NCI-H226 (cell line): ENCODE measurements around the gene ZBTB16.
"Not testable (repeated sequence)": the region's sequence is repeated elsewhere in the genome, so short reads cannot be mapped to it uniquely, and the experiment has no call there.

Source experiments
- DNase-seq: peaks from one replicate; pipeline ENCODE4 v3.0.0-alpha.2; 2015

ZBTB16 gene

DNA sequence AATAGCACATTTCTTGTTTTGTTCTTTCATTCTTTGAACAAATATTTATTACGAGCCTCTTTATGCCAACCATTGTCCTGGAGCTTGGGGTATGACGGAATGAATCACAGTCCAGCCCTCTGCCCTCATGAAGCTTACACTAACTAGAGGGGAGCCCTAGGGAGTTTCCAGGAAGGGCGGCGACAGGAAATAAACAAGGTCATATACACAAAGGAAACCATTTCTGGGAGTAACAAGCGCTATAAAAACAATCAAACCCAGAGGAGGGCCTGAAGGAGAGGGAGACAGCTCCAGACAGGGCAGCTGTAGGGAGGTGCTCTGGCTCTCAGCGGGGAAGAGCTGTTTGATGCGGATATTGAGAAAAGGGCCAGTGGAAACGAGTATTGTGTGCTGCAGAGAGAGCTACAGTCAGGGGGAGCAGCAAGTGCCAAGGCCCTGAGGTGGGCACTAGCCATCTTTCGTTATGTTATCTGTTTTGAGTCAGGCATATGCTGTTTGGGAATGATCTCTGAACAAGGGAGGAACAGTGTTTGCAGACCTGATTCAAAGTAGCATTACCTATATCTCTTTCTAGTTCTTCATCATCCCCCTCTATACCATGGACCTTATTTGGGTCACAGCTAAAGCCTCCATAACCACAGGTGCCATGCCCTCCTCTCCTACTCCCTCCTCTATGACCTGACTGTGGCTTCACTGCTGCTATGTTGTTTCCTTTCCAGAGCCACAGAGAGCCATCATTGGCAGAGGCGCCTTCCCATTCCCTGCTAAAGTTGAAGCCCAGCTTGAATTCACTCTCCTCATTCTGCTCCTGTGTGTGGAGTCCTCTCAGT is 15.3 kb upstream of the ZBTB16 start:
- no peak for DNase-seq

DNA sequence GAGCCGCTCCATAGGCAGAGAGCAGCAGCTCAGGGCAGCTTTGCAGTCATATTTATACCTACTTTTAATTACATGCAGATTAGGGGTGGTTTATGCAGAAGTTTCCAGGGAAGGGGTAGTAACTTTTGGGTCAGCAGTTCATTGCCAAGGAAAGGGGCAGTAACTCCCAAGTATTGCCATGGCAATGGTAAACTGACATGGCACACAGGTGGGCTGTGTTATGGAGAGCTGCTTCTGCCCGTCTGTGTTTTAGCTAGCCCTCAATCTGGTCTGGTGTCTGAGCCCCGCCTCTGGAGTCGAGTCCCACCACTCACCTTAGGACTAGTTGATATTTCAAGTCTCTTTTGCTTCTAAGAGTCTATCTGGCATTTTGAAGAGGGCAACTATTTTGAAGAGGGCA is 12.2 kb upstream of the ZBTB16 start:
- DNase-seq: no peak

DNA sequence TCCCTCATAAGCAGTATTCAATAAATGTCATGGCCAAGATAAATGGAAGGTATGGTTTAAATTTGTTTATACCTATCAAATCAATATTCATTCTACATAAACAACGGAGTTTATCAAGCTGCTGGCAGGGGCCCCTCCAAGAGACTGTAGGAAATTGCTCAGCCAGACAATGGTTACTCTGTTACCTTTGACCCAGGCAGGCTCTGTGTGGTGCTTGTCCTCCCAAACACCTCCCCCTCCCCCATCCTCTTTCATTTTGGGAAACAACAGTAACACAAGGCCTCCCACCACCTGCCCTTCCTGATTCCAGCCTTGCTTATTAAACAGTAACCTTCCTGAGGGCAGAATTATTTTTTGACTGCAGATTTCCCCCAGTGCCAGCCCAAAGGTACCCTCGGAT is 10.5 kb upstream of the ZBTB16 start:
- DNase-seq: no peak

GRCh38 chr11:114049766-114050165 is 9.7 kb upstream of the ZBTB16 start:
- DNase-seq: not testable (repeated sequence)

DNA sequence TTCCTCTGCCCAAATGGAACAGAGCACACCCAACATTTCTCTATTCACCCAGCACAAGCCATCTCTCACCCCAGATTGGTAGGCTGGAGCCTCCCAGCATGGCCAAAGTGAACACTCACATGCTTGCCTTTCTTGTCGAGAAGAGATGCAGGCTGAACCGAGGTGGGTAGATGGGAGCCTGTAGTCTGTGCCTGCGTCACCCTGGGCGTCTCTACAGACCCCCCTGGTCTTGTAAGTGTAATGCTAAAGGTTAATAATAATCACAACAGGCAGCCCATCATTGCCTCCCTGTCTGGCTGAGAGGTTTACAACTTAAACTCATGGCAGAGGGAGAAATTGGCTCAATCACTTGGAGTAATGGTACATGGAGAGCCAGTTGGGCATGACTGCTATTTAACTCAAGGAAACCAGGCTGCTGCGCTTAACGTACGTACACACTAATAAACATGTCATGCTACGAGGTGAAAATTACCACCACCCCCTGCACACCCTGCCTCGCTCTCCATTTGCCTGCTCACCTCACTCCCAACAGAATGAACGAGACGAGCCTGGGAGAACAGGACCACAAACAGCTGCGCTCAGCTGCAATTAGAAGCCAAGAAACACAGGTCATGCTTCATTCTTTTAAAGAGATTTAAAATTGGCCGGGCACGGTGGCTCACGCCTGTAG is 9.1 kb upstream of the ZBTB16 start:
- DNase-seq: no peak

- no peak for DNase-seq
Observed at GRCh38 chr11:114051558-114051957, 8.0 kb upstream of the ZBTB16 start.

DNA sequence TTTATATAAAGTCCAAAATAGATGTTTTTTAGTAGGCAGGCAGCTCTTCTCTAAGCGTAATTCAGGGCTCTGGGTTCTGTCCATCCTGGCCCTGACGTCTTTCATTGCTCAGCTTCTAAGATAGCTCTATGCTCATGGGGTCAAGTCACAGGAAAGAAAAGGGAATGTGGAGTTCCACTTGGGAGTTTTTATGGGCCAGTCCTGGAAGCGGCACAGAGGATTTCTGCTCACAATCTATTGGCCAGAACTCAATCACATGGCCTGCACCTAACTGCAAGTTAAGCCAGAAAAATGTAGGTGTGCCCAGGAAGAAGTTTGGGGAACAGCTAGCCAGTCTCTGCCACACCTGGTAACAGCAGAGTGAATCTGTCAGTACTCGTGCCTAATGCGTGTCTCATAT is 7.4 kb upstream of the ZBTB16 start:
- DNase-seq: no peak

GRCh38 chr11:114053406-114053805 is 6.1 kb upstream of the ZBTB16 start:
- no peak for DNase-seq

GRCh38 chr11:114054806-114055205 is 4.7 kb upstream of the ZBTB16 start:
- no peak for DNase-seq

DNA sequence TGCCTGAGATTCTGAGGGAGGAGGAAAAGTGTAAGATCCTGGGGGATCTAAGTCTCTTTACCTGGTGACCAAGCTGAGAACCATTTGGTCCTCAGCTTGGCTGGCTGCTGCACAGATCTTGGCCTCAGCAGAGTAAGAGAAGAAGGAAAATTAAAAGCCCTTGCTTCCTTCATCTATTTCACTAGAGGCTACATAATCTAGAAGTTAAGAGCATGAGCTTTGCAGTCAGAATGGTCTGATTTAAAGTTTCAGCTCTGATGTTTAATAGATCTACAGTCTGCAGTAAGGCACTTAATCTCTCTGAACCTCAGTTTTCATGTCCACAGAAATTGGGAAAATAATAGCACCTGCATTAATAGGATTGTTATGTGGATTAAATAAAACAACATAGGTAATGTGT is 3.1 kb upstream of the ZBTB16 start:
- no peak for DNase-seq

DNA sequence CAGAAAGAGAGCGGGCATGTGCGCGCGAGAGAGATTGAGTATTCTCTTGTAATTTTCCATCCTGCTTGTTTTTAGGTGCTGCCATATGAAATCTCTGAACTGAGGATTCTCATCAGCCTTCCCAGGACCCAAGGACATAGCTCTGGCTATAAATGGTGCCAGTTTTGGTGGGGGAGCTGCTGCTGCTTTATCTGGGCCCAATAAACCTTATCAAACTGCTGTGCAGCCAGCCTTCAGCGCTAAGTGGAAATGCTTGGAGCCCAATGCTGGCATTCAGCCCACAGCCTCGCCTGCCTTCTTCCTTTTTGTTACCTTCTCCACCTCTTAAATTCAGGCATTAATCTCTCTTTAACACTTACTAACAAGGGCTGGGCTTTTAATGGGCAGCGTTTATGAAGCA is 2.4 kb upstream of the ZBTB16 start:
- DNase-seq: no peak

- DNase-seq: no peak
Observed at GRCh38 chr11:114057605-114058004, 1.9 kb upstream of the ZBTB16 start.

GRCh38 chr11:114058026-114058706 is 1.3 kb upstream of the ZBTB16 start:
- DNase-seq: no peak

DNA sequence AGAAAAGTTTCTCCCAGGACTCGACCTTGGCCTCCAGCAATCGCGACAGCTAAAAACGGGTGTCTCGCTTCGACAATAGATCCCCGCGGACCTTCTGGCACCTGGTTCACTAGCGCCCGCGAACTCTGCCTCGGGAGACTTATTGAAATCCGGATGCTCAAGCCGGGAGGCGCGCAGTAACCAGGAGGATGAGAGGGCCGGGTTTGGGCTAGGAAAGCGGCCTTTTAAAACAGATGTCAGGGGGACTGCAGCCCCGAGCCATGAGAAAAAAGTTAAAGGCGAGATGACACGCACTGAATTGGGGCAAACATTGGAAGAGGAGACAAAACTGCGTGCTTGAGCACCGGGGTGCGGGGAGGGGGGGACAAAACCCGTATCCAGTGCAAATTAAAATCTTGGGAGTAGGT is 637 bp upstream of the ZBTB16 start:
- no peak for DNase-seq

- no peak for DNase-seq
Observed at GRCh38 chr11:114059984-114060391, 477 bp downstream of the ZBTB16 start.

DNA sequence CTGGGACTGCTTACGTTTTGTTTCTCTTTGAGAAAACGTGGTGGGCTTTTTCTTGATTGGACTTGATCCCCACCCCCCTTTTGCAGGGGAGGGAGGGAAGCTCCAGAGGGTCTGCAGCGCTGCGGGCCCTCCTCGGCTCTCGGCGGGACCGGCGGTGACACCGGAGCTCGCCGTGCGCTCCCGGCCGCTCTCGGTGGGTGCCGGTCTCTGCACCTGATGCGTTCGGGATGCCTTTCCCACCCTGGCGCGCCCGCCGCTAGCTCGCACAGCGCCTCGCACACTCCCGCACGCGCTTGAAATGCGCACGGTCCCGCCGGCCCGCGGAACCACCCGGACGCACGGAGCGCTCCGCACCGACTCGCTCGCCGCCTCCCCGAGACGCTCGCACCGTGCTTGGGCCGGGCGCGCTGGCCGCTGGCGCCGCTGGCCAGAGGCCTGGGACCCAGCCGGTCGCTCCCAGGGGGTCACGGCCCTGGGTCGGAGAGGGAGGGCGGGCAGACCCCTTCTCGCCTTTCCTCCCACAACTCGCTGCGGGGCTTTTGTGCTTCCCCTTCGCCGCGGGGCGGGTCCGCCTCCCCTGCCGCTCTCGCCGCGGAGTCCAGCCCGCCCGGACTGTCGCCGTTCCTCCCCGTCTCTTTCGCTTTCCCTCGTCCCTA is 1.0 kb downstream of the ZBTB16 start:
- no peak for DNase-seq

- DNase-seq: no peak
Observed at GRCh38 chr11:114061048-114061680, 1.7 kb downstream of the ZBTB16 start.

- DNase-seq: no peak
Observed at GRCh38 chr11:114061681-114062049, 2.2 kb downstream of the ZBTB16 start.

DNA sequence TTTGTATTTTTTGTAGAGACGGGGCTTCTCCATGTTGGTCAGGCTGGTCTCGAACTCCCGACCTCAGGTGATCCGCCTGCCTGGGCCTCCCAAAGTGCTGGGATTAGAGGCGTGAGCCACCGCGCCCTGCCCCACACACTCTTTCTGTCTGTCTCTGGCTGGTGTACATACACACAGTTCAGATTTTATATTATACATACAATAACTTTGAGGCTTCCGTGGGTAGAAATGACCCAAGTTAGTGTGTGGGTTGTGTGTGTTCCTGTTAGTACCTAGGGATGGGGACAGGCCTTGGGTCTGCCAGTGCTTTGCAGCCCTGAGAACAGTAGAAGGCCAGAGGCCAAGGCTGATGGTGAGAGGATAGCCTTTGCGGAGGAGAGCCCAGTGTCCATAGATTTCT is 2.8 kb downstream of the ZBTB16 start:
- DNase-seq: no peak

- no peak for DNase-seq
Observed at GRCh38 chr11:114063149-114063828, 3.8 kb downstream of the ZBTB16 start.

DNA sequence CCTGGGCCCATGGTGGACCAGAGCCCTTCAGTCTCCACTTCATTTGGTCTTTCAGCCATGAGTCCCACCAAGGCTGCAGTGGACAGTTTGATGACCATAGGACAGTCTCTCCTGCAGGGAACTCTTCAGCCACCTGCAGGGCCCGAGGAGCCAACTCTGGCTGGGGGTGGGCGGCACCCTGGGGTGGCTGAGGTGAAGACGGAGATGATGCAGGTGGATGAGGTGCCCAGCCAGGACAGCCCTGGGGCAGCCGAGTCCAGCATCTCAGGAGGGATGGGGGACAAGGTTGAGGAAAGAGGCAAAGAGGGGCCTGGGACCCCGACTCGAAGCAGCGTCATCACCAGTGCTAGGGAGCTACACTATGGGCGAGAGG is 4.3 kb downstream of the ZBTB16 start:
- DNase-seq: no peak

- no peak for DNase-seq
Observed at GRCh38 chr11:114064216-114064615, 4.7 kb downstream of the ZBTB16 start.
